ENCODE results near the gene DNAJB9.

The DNAJB9 gene

DNA sequence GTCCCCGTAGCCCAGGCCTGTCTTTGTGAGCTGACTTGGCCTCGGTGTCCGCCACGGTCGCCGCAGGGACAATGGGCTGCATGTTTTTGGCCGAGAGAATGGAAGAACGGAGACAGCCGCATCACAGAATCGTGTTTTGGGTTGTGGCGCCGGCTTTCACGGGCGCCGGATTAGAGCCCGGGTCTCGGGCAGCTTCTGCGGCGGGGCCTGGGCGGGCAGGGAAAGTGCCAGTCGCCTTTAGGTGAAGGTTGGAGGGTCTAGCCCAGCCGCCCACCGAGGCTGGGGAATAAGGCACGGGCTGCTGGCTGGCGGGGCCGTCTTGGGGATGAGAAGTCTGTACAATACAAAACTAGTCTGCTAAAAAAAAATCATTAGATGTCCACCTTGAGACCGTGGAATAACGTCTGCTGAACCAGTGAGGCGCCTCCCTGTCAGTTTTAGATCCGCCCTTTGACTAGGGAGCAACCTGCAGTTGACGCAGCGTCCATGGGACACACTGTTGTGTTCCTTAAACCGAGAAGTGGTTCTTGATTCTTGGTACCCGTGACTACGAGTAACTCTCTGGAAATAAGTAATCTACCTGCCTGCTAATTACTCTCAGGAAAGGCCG, 577 bp downstream of the DNAJB9 start (continued):
- TF ChIP-seq, protein P1, sequence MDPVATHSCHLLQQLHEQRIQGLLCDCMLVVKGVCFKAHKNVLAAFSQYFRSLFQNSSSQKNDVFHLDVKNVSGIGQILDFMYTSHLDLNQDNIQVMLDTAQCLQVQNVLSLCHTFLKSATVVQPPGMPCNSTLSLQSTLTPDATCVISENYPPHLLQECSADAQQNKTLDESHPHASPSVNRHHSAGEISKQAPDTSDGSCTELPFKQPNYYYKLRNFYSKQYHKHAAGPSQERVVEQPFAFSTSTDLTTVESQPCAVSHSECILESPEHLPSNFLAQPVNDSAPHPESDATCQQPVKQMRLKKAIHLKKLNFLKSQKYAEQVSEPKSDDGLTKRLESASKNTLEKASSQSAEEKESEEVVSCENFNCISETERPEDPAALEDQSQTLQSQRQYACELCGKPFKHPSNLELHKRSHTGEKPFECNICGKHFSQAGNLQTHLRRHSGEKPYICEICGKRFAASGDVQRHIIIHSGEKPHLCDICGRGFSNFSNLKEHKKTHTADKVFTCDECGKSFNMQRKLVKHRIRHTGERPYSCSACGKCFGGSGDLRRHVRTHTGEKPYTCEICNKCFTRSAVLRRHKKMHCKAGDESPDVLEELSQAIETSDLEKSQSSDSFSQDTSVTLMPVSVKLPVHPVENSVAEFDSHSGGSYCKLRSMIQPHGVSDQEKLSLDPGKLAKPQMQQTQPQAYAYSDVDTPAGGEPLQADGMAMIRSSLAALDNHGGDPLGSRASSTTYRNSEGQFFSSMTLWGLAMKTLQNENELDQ (tag by site-specific recombination; IDR thresholded peaks at IDR 0.05; ENCODE audit: low read depth): no peak
- no peak for TF ChIP-seq ZNF311 (tag by site-specific recombination; IDR thresholded peaks at IDR 0.05; ENCODE audit: borderline replicate concordance)

GRCh38 chr7:108572480-108572879, 2.8 kb downstream of the DNAJB9 start:
- peaks cover 5% of the 10 kb centered on the region; the same call in 1 of the 2 replicates for H3K4me1 ChIP-seq (ENCODE audit: control insufficient read depth, insufficient read depth, low read length)
- no peak overlapping the region for H3K4me3 ChIP-seq (ENCODE audit: low read depth, low read length)
- H3K9me3 ChIP-seq (ENCODE audit: control insufficient read depth, insufficient read depth, low read depth, low read length): no peaks in the 10 kb centered on the region
- TF ChIP-seq ZNF155 (tag by site-specific recombination; IDR thresholded peaks at IDR 0.05): no peak
- TF ChIP-seq ZBTB8A (tag by site-specific recombination; IDR thresholded peaks at IDR 0.05): no peak
- no peak for TF ChIP-seq ZFP69B (tag by site-specific recombination; IDR thresholded peaks at IDR 0.05)
- TF ChIP-seq, protein P2, sequence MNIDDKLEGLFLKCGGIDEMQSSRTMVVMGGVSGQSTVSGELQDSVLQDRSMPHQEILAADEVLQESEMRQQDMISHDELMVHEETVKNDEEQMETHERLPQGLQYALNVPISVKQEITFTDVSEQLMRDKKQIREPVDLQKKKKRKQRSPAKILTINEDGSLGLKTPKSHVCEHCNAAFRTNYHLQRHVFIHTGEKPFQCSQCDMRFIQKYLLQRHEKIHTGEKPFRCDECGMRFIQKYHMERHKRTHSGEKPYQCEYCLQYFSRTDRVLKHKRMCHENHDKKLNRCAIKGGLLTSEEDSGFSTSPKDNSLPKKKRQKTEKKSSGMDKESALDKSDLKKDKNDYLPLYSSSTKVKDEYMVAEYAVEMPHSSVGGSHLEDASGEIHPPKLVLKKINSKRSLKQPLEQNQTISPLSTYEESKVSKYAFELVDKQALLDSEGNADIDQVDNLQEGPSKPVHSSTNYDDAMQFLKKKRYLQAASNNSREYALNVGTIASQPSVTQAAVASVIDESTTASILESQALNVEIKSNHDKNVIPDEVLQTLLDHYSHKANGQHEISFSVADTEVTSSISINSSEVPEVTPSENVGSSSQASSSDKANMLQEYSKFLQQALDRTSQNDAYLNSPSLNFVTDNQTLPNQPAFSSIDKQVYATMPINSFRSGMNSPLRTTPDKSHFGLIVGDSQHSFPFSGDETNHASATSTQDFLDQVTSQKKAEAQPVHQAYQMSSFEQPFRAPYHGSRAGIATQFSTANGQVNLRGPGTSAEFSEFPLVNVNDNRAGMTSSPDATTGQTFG (tag by site-specific recombination; IDR thresholded peaks at IDR 0.05; ENCODE audit: borderline replicate concordance): no peak
- TF ChIP-seq HOXA7 (CRISPR knock-in tag; IDR thresholded peaks at IDR 0.05; ENCODE audit: borderline replicate concordance): no peak
- TF ChIP-seq ZNF843 (tag by site-specific recombination; IDR thresholded peaks at IDR 0.05): no peak
- no peak for TF ChIP-seq FEZF1 (tag by site-specific recombination; IDR thresholded peaks at IDR 0.05)
- TF ChIP-seq ZNF239 (tag by site-specific recombination; IDR thresholded peaks at IDR 0.05): no peak
- POLR2A ChIA-PET: no interaction called here
- CTCF ChIA-PET: interaction anchor here (0.5 kb wide), 1 partner anchor 60 kb away, joined by 3 read pairs; no protein-coding TSS in a partner anchor
- peaks cover 0 to 20% of the 10 kb centered on the region in 2 experiments; a peak in 2 of 3 replicates for H3K36me3 ChIP-seq (ENCODE audit: control insufficient read depth in 2 of 2, insufficient read depth in 1 of 2, low read length in 2 of 2)
- H3K27ac ChIP-seq (ENCODE audit: extremely low read depth, low read depth, low read length): no peak overlapping the region

DNA sequence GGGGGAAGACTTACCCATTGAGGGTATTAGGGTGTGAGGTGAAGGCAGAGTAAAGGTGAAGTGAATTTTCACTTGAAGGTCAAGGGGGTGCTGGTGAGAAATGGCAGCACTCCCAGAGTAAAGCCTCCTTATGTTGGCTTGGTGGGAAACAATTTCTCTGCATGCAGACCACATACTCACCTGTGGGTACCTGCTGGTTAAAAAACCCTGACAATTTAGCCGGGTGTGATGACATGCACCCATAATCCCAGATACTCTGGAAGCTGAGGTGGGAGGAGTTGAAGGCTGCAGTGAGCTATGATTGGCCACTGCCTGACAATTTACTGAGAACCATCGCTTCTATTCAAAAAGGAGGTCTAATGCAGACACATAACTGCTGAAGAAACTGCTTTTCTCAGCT, 5.5 kb downstream of the DNAJB9 start:
- CTCF ChIA-PET: interaction anchor here (0.6 kb wide), 1 partner anchor 16 kb away, joined by 3 read pairs; no protein-coding TSS in a partner anchor
- TF ChIP-seq ZBTB48 (tag by site-specific recombination; IDR thresholded peaks at IDR 0.05) (no peak), TSHZ1 (tag by site-specific recombination; IDR thresholded peaks at IDR 0.05; ENCODE audit: borderline replicate concordance) (no peak), ZNF184 (tag by site-specific recombination; IDR thresholded peaks at IDR 0.05) (no peak), TCF7L2 (IDR thresholded peaks at IDR 0.05; ENCODE audit: borderline replicate concordance, low read depth, low read length) (no peak), ZNF350 (tag by site-specific recombination; IDR thresholded peaks at IDR 0.05) (no peak), ZNF544 (tag by site-specific recombination; IDR thresholded peaks at IDR 0.05) (no peak), ZNF571 (tag by site-specific recombination; IDR thresholded peaks at IDR 0.05) (no peak)
- H3K4me3 ChIP-seq (ENCODE audit: low read depth, low read length): no peak overlapping the region
- no peak overlapping the region for H3K27ac ChIP-seq (ENCODE audit: extremely low read depth, low read depth, low read length)
- peaks cover 0 to 26% of the 10 kb centered on the region in 2 experiments; a peak in 1 of 3 replicates for H3K36me3 ChIP-seq (ENCODE audit: control insufficient read depth in 2 of 2, insufficient read depth in 1 of 2, low read length in 2 of 2)
- no peaks in the 10 kb centered on the region for H3K9me3 ChIP-seq (ENCODE audit: control insufficient read depth, insufficient read depth, low read depth, low read length)
- peaks cover 3% of the 10 kb centered on the region; the same call in 1 of the 2 replicates for H3K4me1 ChIP-seq (ENCODE audit: control insufficient read depth, insufficient read depth, low read length)
- POLR2A ChIA-PET: no interaction called here
